ENCODE results near the gene PLOD1. TPM values are rescaled to one million over a fixed set of nuclear protein-coding genes. Genes with fewer than 3 reads are reported as not detected.
A peak's percentile ranks its signal among the peaks of the same experiment; 100 is the strongest.
"Not testable (repeated sequence)": the region's sequence is repeated elsewhere in the genome, so short reads cannot be mapped to it uniquely, and the experiment has no call there.

PLOD1 gene
- total and polyA plus RNA-seq, 8 donors, result 20.0 to 55.2 (median 35.1) TPM

- no peak for TF ChIP-seq CTCF (IDR thresholded peaks at IDR 0.05)
- FAIRE-seq (no peak), DNase-seq (peak in 1 of 6 donors; percentile 55), ATAC-seq (no peak)
- Histone ChIP-seq H3K4me1 (no peaks in the 10 kb centered on the region), H3K27me3 (peaks cover 0 to 11% (median 2%) of the 10 kb centered on the region in 4 donors), H3K27ac (no peak overlapping the region), H3K4me3 (no peak overlapping the region), H3K9me3 (no peaks in the 10 kb centered on the region), H3K36me3 (no peaks in the 10 kb centered on the region)
- intact Hi-C loops (cut with DNase I), result loop anchor here in 2 of 3 donors (5.0 to 10.0 kb wide), 2 partner anchors 53 to 61 kb away; partner anchors contain the start of gene NPPA (in 1 of the 2)
- WGBS, 2 donors, result 14 to 19% methylated on average over 31 to 38 of the region's 38 CpGs
These were observed 36.3 kb upstream of the PLOD1 start for GRCh38 chr1:11898086-11898785.

GRCh38 chr1:11898831-11899467 is 35.6 kb upstream of the PLOD1 start:
- intact Hi-C loops (cut with DNase I), result loop anchor here in 2 of 3 donors (5.0 to 10.0 kb wide), 2 partner anchors 54 to 62 kb away; partner anchors contain the start of gene NPPA (in 1 of the 2)
- H3K27ac ChIP-seq, result no peak overlapping the region
- TF ChIP-seq CTCF (IDR thresholded peaks at IDR 0.05), result no peak
- H3K27me3 ChIP-seq, result peaks cover 0 to 11% (median 2%) of the 10 kb centered on the region in 4 donors
- no peaks in the 10 kb centered on the region for H3K9me3 ChIP-seq
- WGBS, 2 donors, result 13 to 15% methylated on average over 26 of the region's 26 CpGs
- DNase-seq (peak in 2 of 6 donors; percentile 68 to 74), FAIRE-seq (no peak), ATAC-seq (peak in 3 of 4 donors; percentile 39 to 66 (median 49))
- no peaks in the 10 kb centered on the region for H3K4me1 ChIP-seq
- H3K36me3 ChIP-seq, result no peaks in the 10 kb centered on the region
- no peak overlapping the region for H3K4me3 ChIP-seq

GRCh38 chr1:11901446-11901845 is 33.1 kb upstream of the PLOD1 start:
- H3K9me3 ChIP-seq; ATAC-seq; H3K27ac ChIP-seq; intact Hi-C loops (cut with DNase I); FAIRE-seq; H3K4me3 ChIP-seq; H3K4me1 ChIP-seq; H3K36me3 ChIP-seq: not testable (repeated sequence)
- 53 to 64% methylated on average over 9 of the region's 9 CpGs for WGBS, 2 donors
- peak in 1 of 6 donors; percentile 14 for DNase-seq
- peaks cover 0 to 11% (median 2%) of the 10 kb centered on the region in 4 donors for H3K27me3 ChIP-seq

- no peak for ATAC-seq
- intact Hi-C loops (cut with DNase I), result no loop called here
- FAIRE-seq, result no peak
- H3K4me3 ChIP-seq, result no peak overlapping the region
- 93 to 100% methylated on average over 1 of the region's 1 CpG for WGBS, 2 donors
- no peaks in the 10 kb centered on the region for H3K4me1 ChIP-seq
- TF ChIP-seq CTCF (IDR thresholded peaks at IDR 0.05), result no peak
- H3K36me3 ChIP-seq, result no peaks in the 10 kb centered on the region
- H3K9me3 ChIP-seq, result no peaks in the 10 kb centered on the region
- no peak overlapping the region for H3K27ac ChIP-seq
- no peak for DNase-seq
- H3K27me3 ChIP-seq, result peaks cover 0 to 11% (median 2%) of the 10 kb centered on the region in 4 donors
These were observed 31.3 kb upstream of the PLOD1 start for GRCh38 chr1:11903210-11903609.

GRCh38 chr1:11904156-11904555 is 30.4 kb upstream of the PLOD1 start:
- WGBS, 2 donors, result 91 to 93% methylated on average over 5 of the region's 5 CpGs
- DNase-seq; FAIRE-seq; H3K4me1 ChIP-seq; intact Hi-C loops (cut with DNase I); H3K27ac ChIP-seq; H3K9me3 ChIP-seq; H3K4me3 ChIP-seq; H3K36me3 ChIP-seq; ATAC-seq; H3K27me3 ChIP-seq: not testable (repeated sequence)
